Measurements from ENCODE around the gene SOX10.

The SOX10 gene

GRCh38 chr22:37983860-37984791, at the start of gene SOX10:
SOX10 (minus strand) TSS chr22:37984555; CDS start chr22:37983784, 771 bp downstream.
- ATAC-seq: no peak

- no peak for ATAC-seq
Observed at GRCh38 chr22:38033522-38034277, 49.3 kb upstream of the SOX10 start.

- peak in 1 of 2 donors; percentile 10 for ATAC-seq
Observed at GRCh38 chr22:38032681-38033521, 48.5 kb upstream of the SOX10 start.

GRCh38 chr22:38031491-38031890, 47.1 kb upstream of the SOX10 start:
- ATAC-seq: no peak

- no peak for ATAC-seq
Observed at GRCh38 chr22:38030311-38031133, 46.2 kb upstream of the SOX10 start.

- no peak for ATAC-seq
Observed at GRCh38 chr22:38029901-38030300, 45.5 kb upstream of the SOX10 start.

- no peak for ATAC-seq
Observed at GRCh38 chr22:38029370-38029769, 45.0 kb upstream of the SOX10 start.

- no peak for ATAC-seq
Observed at GRCh38 chr22:38028344-38029130, 44.2 kb upstream of the SOX10 start.

GRCh38 chr22:38027487-38027886, 43.1 kb upstream of the SOX10 start:
- no peak for ATAC-seq

GRCh38 chr22:38026130-38027111, 42.1 kb upstream of the SOX10 start:
- no peak for ATAC-seq

GRCh38 chr22:38025514-38025913, 41.2 kb upstream of the SOX10 start:
- ATAC-seq: no peak

GRCh38 chr22:38023045-38023444, 38.7 kb upstream of the SOX10 start:
- ATAC-seq: no peak

GRCh38 chr22:38021206-38021605, 36.9 kb upstream of the SOX10 start:
- no peak for ATAC-seq

GRCh38 chr22:38018938-38019827, 34.8 kb upstream of the SOX10 start:
- ATAC-seq: no peak

- no peak for ATAC-seq
Observed at GRCh38 chr22:38017939-38018885, 33.9 kb upstream of the SOX10 start.

GRCh38 chr22:38017272-38017920, 33.0 kb upstream of the SOX10 start:
- no peak for ATAC-seq
